HG02884 (cell line): Measurements from ENCODE around the gene SOAT2.

ENCODE experiments used
- ATAC-seq: cut with Tn5 transposase; IDR thresholded peaks from one replicate; pipeline ENCODE4 v1.9.1; 2021; ENCODE audit warnings: mild to moderate bottlenecking, moderate library complexity; ENCODE audit not compliant: unreplicated experiment

SOAT2 gene

GRCh38 chr12:53064613-53065436 lies 38.5 kb upstream of the SOAT2 start:
- no peak for ATAC-seq

DNA sequence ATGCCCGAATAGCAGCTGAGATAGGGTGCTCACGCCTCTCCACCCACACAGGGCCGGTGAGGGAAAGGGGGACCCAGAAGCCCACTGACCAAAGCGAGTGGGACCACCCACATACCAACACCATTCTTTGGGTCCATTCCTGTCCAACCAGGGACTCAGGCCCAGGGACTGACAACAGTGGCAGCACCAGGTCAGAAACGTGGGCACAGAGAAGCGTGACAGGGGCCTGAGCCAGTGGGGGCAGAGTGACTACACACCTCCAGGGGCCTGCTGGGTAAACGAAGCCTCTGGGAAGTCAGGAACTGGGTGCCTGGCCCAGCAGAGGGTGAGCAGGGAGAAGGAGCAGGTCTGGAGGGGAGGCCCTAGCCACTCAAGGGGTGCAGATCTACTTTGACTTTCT lies 37.8 kb upstream of the SOAT2 start:
- ATAC-seq, result no peak

DNA sequence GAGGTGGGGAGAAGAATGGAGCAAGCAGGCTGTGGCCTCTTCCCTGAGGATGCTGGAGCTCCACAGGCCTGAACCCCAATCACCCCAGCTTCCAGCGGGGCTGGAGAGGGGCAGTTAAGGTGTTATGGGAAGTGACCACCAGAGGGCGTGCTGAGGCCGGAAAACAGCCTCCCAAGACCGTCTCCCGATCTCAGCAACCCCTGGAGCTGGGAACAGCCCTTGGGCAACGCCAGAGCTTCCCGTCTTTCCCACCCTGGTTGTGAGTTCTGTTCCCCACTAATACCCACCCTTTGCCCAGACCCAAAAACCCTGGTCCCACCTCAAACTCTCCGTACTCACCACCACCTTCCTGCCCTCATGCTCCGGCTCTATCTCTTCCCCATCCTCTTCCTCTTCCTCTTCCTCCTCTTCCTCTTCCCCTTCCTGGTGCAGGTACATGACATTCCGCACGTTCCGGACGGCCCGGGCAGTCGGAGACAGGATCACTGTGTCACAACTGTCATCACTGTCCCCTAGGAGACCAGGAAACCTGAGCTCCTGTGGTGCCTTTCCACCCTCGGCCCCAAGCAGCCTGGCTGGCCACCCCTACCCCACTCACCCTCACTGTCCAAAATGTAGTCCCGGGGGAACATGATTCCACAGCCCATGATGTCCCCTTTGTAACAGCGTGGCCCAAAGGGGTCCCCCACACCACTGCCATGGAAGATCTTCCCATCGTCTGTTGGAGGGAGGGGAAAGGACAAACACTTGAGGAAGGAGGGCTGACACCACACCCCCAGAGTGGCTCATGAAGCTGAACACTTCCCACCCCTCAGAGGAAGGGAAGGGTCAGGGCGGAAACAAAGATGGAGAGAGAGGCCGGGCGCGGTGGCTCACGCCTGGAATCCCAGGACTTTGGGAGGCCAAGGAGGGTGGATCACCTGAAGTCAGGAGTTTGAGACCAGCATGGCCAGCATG lies 37.0 kb upstream of the SOAT2 start:
- no peak for ATAC-seq

- no peak for ATAC-seq
Measured at GRCh38 chr12:53067074-53067992, 36.0 kb upstream of the SOAT2 start.

DNA sequence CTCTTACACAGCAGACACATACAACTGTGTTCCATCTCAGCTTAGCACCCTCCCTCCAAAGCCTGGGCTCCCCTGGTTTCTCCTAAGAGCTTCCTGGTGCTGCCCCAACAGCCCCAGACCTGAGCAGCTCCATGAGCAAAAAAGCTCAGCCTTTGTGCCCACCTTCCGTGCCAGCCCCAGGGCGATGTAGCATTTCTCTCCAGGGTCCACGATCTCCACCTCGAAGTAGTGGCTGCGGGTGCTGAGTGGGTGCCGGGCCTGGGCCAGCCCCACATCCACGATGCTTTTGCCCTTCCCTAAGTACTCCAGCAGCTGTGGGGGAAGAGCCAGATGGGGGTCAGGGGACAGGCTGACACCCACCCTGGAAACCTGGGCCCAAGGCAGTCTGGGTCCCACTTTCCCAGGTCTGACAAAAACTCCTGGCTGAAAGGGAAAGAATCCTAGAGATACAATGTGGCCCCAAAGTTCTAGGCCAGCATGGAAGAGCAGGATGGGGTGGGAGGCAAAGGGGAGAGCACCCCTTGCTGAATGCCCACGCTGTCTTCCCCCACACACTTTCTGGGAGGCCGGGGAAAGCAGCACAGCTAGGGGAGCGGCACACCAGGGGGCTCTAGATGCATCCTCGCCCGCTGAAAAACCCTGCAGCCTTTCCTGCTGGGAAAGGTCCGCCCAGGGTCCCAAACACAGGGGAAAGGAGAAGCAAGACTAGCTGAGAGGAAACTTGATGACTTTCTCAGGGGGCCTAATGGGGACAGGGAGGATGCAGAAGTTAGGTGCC lies 35.1 kb upstream of the SOAT2 start:
- ATAC-seq, result no peak

DNA sequence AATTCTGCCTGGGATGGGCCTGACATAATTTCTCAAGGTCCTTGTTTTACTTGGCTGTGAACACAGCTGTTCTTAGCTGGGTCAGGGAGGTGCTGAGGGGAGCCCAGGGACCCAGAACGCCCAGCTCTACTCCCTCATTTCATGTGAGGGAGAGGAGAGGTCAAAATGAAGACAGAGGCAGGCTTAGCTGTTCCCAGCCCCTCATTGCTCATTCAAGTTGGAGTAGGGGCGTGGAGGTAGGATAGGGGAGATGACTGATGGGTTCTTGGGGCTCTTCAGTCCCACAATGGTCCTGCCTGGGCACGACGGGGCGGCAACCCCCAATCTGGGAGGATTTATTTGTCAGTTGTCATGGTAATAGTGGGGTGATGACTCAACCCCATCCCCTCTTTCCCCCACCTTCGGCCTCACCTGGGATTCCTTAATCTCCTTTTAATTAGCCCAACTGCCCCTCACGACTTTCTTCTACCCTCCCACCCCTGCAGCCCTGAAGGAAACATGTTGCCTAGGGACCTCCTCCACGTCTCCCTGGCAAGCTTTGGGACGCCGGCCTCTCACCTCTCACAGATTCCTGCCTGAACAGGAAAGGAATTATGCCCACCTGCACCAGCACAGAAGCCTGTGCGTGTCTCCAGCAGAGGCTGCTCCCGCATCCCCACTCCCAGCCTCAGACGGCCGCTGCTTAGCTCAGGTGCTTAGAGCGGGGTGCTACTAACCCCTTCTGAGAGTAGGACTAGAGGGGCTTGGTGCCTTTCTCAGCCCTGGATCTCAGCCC lies 34.3 kb upstream of the SOAT2 start:
- ATAC-seq, result no peak

- ATAC-seq, result no peak
Measured at GRCh38 chr12:53069621-53070410, 33.5 kb upstream of the SOAT2 start.

DNA sequence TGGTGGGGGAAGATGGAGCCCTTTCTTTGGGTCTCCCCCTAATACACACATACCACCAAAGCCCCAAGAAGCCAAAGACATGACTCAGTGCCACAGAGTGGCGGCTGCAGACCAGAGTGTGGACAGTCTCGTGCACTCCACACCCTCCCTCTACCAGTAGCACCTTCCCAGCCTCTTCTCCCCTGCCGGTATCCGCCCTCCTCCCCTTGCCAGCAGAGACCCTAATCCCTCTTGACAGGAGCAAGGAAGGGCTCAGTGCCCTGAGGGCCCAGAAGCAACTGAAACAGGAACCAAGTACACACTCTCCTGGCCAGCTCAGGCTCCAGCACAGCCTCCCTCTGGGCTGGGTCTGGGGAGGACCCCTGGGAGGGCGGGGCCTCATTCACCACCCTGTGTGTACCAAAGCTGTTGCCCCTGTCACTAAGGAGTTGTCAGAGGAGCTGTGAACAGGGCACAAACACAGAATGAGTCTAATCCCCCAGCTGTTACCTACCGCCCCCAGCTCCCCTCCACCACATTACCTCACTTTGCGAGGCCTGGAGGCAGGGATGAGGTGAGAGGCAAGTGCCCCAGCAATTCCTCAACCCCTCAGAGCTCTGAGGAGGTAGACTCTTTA lies 32.3 kb upstream of the SOAT2 start:
- ATAC-seq, result no peak

- ATAC-seq, result no peak
Measured at GRCh38 chr12:53071591-53072551, 31.4 kb upstream of the SOAT2 start.

GRCh38 chr12:53073881-53074280 lies 29.4 kb upstream of the SOAT2 start:
- ATAC-seq, result no peak

DNA sequence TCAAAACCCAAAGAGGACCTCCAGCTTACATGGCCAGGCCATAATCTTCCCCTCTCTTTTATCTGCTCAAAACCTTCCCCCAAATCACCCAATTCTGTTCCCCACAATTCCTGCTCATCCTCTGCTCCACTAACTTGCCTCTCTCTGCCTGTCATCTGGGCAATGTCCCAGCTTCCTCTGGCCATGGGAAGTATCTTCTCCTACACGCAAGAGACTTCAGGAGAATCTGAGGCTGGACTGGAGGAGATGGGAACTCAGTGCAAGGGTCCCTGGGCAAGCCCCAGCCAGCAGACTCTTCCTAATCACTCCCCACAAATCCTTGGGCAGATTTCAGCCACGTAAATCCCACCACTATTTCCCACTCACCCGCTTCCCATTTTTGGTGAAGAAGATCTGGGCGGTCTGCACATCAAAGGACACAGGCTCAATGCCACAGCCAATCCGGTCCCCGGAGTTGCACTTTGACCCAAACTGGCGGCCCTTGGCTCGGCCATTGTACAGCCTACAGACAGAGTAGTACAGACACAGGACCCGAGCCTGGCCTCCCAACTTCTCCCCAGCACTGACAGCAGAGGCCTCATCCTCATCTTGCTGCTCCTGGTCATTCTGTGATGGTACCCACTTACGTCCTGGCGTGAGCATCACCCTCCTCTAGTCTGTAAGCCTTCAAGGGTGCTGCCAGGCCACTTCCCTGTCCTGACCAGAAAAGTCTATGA lies 28.8 kb upstream of the SOAT2 start:
- ATAC-seq, result no peak

DNA sequence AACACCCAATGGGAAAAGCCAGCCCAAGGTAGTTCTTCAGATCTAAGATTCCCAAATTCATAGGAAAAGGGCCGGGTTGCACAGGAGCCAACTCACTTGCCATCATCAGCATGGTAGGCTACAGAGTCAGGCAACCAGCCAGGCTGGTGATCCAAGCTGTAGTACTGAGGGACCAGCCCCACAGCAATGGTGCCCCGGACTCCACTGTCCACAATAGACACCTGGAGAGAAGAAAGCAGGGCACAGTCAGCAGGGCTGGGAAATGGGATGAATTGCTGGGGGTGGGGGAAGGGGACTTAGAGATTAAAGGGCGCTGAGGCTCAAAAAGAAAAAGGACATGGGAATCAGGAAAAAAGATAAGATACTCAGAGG lies 28.3 kb upstream of the SOAT2 start:
- ATAC-seq, result no peak

DNA sequence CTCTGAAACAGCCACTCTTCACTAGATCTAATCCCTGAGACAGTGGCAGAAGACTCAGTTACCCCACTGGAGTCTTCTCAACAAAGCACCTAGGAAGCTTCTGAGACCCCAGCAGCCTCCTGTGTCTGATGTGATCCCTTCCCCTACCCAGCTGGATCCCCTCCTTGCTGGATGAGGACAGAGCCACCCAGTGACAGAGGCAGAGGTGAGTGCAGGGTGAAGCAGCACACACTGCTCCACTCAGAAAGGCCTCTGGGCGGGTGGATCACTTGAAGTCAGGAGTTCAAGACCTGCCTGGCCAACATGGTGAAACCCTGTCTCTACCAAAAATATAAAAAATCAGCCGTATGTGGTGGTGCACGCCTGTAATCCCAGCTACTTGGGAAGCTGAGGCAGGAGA lies 26.8 kb upstream of the SOAT2 start:
- ATAC-seq, result no peak

GRCh38 chr12:53077030-53077429 lies 26.3 kb upstream of the SOAT2 start:
- ATAC-seq, result no peak

GRCh38 chr12:53078425-53079225 lies 24.7 kb upstream of the SOAT2 start:
- ATAC-seq, result no peak
